Prostate gland (tissue), 2 donors: ENCODE measurements around the gene THSD4. TPM values are rescaled to one million over a fixed set of nuclear protein-coding genes. Genes with fewer than 3 reads are reported as not detected.
"Not testable (repeated sequence)": the region's sequence is repeated elsewhere in the genome, so short reads cannot be mapped to it uniquely, and the experiment has no call there.

Experiments
- DNase-seq: peaks from one replicate; pipeline ENCODE4 v3.0.0-alpha.2; 2019; ENCODE audit warnings: low spot score
- H3K27ac ChIP-seq, 2 donors: fragments of 200-600 bp; sonication (generic); 2 replicates each; pipeline ENCODE4 v1.5.1; 2017 to 2019
- H3K27me3 ChIP-seq: fragments of 200-600 bp; sonication (generic); replicated peaks from 2 replicates; pipeline ENCODE4 v1.5.1; 2019; ENCODE audit not compliant: insufficient read depth
- H3K36me3 ChIP-seq, 2 donors: fragments of 200-600 bp; sonication (generic); 1 replicate in 1 of 2; 2 replicates in 1 of 2; pipeline versions ENCODE4 v1.5.1 to v1.8.1; 2017 to 2019
- H3K4me1 ChIP-seq: fragments of 200-600 bp; sonication (generic); replicated peaks from 2 replicates; pipeline ENCODE4 v1.5.1; 2019
- H3K4me3 ChIP-seq, 2 donors: fragments of 200-600 bp; sonication (generic); 2 replicates each; pipeline ENCODE4 v1.5.1; 2017 to 2019
- H3K9me3 ChIP-seq: fragments of 200-600 bp; sonication (generic); 2 replicates; pipeline ENCODE4 v1.5.1; 2017
- CTCF ChIP-seq, 4 experiments: fragments of 200-600 bp in 2 of 4; fragments of 450-650 bp in 2 of 4; sonication (generic) in 2 of 4; IDR thresholded peaks; 1 replicate in 3 of 4; 2 replicates in 1 of 4; pipeline ENCODE4 v1.5.1; 2016 to 2019; ENCODE audit warnings: antibody characterized with exemption in 4 of 4, mild to moderate bottlenecking in 2 of 4, moderate library complexity in 2 of 4
- POLR2A ChIP-seq: fragments of 450-650 bp; IDR thresholded peaks from one replicate; pipeline ENCODE4 v1.6.1; 2016; ENCODE audit warnings: antibody characterized with exemption, mild to moderate bottlenecking
- POLR2AphosphoS5 ChIP-seq: sonication (generic); formaldehyde crosslinking; IDR thresholded peaks from one replicate; pipeline ENCODE4 v1.6.1; 2017; ENCODE audit warnings: antibody characterized with exemption
- WGBS: methylation state at CpG from one replicate; pipeline ENCODE4 v1.1.5; 2018; 5-methylcytosine and 5-hydroxymethylcytosine counted together
- intact Hi-C: fragments of 100-400 bp; cut with DNase I; formaldehyde crosslinking; loops from one replicate; pipeline ENCODE4 v1.14.2; 2022
- total RNA-seq, 2 donors: library from RNA; depleted of rRNA; stranded (reverse); fragments of >200 nt; gene quantifications; one replicate each; pipeline ENCODE4 v1.1.0, GENCODE V29; 2016

The THSD4 gene
- total RNA-seq, 2 donors from 2014 or later: 84.1 to 223 TPM

- H3K9me3 ChIP-seq: no peaks in the 10 kb centered on the region
- DNase-seq: no peak
- H3K27ac ChIP-seq: no peak overlapping the region
- no peak overlapping the region for H3K4me3 ChIP-seq
- TF ChIP-seq POLR2A (no peak), POLR2AphosphoS5 (no peak), CTCF (IDR thresholded peaks at IDR 0.05) (no peak)
- no peaks in the 10 kb centered on the region for H3K4me1 ChIP-seq
- intact Hi-C loops: no loop called here
- 89% methylated on average over 2 of the region's 2 CpGs for WGBS
- no peaks in the 10 kb centered on the region for H3K36me3 ChIP-seq
- H3K27me3 ChIP-seq: no peaks in the 10 kb centered on the region
These were observed 199.8 kb downstream of the THSD4 start for GRCh38 chr15:71314956-71315537.

- intact Hi-C loops: no loop called here
- Histone ChIP-seq H3K4me3 (no peak overlapping the region), H3K36me3 (no peaks in the 10 kb centered on the region), H3K9me3 (no peaks in the 10 kb centered on the region), H3K27me3 (no peaks in the 10 kb centered on the region), H3K27ac (no peak overlapping the region), H3K4me1 (no peaks in the 10 kb centered on the region)
- WGBS: 87% methylated on average over 1 of the region's 1 CpG
- no peak for DNase-seq
- TF ChIP-seq POLR2AphosphoS5: no peak
- TF ChIP-seq CTCF (IDR thresholded peaks at IDR 0.05): no peak
- TF ChIP-seq POLR2A: no peak
These were observed 201.6 kb downstream of the THSD4 start for GRCh38 chr15:71316911-71317310.

- H3K27ac ChIP-seq, DNase-seq, H3K27me3 ChIP-seq, H3K9me3 ChIP-seq, H3K36me3 ChIP-seq, H3K4me1 ChIP-seq, H3K4me3 ChIP-seq, intact Hi-C loops: not testable (repeated sequence)
- 91% methylated on average over 3 of the region's 3 CpGs for WGBS
These were observed 204.2 kb downstream of the THSD4 start for GRCh38 chr15:71319424-71319823.

GRCh38 chr15:71319935-71320334, 204.7 kb downstream of the THSD4 start:
- Histone ChIP-seq H3K36me3 (no peaks in the 10 kb centered on the region), H3K4me1 (no peaks in the 10 kb centered on the region), H3K27me3 (no peaks in the 10 kb centered on the region), H3K4me3 (no peak overlapping the region), H3K27ac (no peak overlapping the region), H3K9me3 (no peaks in the 10 kb centered on the region)
- TF ChIP-seq POLR2A: no peak
- TF ChIP-seq CTCF (IDR thresholded peaks at IDR 0.05): no peak
- TF ChIP-seq POLR2AphosphoS5: no peak
- no peak for DNase-seq
- WGBS: 76% methylated on average over 3 of the region's 3 CpGs
- intact Hi-C loops: no loop called here

GRCh38 chr15:71323082-71323481, 207.8 kb downstream of the THSD4 start:
- H3K9me3 ChIP-seq: no peaks in the 10 kb centered on the region
- H3K36me3 ChIP-seq: no peaks in the 10 kb centered on the region
- TF ChIP-seq POLR2A: no peak
- no peak for TF ChIP-seq CTCF (IDR thresholded peaks at IDR 0.05)
- no peak for TF ChIP-seq POLR2AphosphoS5
- H3K4me3 ChIP-seq: no peak overlapping the region
- DNase-seq: no peak
- no peak overlapping the region for H3K27ac ChIP-seq
- H3K4me1 ChIP-seq: no peaks in the 10 kb centered on the region
- H3K27me3 ChIP-seq: no peaks in the 10 kb centered on the region
- intact Hi-C loops: no loop called here
- WGBS: 86% methylated on average over 4 of the region's 4 CpGs
